ENCODE data around the gene SELENOW.

SELENOW gene

GRCh38 chr19:47832723-47833122, 54.2 kb downstream of the SELENOW start:
- no peak for FAIRE-seq
